NCI-H510A treated with DMSO at 0.1 percent for 48 hours (cell line): Measurements from ENCODE around the gene ARSB.

Source experiments
- DNase-seq: peaks from one replicate; lab custom pipeline; 2025; lab: John Stamatoyannopoulos, UW

The ARSB gene

GRCh38 chr5:78985116-78985724 lies at the start of gene ARSB:
ARSB (minus strand) TSS chr5:78985310; CDS start chr5:78985248, 62 bp downstream.
- peak; percentile 32 for DNase-seq

DNA sequence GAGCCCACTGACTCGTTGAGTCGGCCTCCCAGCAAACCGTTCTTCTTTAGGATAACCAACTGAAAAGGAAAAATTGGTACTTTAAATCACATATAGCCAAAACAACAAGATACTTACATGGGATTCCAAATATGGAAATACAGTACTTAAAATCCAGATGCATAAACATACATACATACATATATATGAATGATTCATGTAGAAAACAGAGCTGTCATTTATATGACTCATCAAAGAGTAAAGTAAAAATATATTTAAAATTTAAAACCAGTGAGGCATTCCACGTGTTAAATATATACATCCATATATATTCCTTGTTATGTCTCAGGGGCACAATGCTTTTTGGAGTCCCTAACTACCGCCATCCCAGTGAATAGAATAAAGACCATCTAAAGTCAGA lies 47.7 kb upstream of the ARSB start:
- DNase-seq, result no peak

DNA sequence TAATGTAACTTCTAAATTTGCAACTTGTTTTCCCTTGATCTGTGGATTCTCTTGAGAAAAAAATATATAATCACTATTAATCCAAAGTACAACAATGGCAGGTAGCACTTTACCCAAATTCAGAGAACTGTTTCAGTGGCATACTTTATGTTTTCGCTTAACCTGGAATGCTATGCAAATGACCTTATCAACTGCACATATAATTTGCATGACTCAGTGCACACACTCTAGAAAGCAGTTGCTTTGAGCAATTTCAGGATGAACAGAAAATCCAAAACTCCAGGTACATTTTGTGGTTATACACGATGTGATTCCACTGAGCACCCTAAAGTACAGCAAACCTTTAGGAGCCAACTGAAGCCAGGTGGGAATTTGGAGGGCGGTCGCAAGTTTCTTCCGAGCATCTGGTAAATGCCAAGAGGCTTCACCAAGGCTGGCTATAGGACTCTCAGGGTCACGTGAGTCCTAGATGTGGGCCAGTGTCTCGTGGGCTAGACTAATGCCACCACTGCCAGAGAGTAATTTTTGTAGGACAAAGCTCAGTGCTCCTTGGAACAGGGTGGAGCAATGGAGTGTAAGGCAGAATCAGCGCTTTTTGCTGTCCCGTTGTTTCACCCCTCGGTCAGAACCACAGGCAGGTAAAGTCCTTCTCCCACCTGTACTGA lies 47.1 kb upstream of the ARSB start:
- DNase-seq, result no peak

DNA sequence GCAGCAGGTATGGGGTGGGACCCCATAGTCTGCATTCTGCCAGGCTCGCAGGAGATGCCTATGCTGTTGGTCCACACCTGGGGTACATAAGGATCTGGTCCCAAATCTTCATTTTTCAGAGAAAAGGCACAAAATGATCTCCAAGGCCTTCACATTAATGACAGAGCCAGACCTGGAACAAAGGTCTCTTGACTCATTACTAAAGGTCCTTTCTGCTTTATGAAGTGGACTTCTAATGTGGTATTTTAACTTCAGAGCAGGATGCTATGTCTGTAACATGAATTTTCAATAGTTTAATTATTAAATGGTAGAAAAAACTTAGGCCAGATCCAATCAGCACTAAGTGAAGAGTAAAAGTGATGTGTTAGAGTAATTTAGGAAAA lies 46.4 kb upstream of the ARSB start:
- no peak for DNase-seq

DNA sequence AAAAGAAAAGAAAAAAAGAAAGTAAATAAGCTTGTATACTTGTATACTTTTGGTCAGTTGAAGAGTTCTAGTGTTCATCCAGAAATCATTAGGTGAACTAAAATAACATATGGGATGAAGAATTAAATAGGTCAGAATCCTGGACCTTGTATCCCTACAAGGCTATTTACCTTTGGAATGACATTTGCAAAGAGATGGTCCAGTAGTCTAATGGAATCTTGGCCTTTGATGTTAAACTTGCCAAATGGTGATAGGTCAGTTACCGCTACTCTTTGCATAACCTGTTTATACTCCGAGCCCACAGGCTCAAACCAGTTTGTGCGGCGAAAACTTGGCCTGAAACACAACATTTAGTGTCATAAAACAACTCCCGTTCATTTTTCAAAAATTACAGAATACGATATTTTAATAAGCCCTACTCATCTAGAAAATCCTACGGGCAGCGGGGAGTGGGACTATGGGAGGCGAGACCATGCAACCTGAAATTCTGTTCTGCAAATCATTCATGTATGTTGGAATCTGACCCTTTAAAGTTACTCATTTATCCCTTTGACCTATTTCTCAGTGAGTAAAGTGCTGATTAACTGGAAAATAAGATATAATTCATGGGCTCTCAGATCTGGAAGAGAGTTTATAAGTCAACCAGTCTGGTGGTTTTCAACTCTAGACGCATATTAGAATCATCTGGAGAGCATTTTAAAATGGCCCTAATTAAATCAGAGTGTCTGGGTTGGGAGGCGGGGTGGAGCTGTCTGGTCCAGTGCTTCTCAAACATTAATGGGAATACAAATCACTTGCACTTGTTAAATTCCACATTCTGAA lies 45.8 kb upstream of the ARSB start:
- no peak for DNase-seq

DNA sequence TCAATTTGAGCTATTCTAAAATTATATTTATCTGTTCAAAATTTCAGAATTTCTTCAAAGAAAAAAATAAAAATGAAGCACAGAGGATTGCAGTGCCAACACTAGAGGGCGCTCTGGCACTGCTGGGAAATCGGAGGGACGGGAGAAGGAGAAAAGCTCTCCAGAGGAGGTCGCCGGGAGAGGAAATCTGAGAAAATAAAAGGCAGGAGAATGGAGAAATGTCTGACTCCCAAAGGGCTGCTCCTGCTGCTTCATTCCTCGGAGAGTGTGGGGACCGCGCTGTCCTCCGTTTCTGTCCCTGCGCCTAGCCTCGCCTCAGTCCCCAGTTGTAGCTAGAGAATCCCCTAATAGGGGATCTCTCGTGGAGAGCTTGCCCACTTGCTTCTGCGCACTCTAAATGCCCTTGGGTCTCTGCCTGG lies 40.0 kb upstream of the ARSB start:
- DNase-seq, result peak; percentile 16

DNA sequence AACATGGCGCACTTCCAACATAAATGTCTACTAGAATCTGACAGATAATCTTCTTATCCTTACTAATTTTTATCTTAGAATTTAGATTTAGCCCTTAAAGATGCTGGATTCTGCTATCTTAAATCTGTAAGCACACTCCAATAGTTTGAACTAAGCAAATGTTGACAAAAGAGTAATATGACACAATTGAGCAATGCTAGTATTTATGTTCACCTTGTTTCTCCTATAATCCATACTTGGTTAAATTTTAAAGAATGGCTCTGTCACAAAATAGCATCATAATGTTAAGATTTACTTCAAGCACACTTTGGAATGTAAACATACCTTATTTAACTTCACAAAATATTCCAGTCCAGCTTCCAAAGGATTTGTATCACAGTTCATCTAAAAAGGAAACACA lies 38.8 kb upstream of the ARSB start:
- DNase-seq, result no peak

- no peak for DNase-seq
These were observed 38.2 kb upstream of the ARSB start for GRCh38 chr5:79023348-79023747.

GRCh38 chr5:79022771-79023170 lies 37.7 kb upstream of the ARSB start:
- no peak for DNase-seq

GRCh38 chr5:79021753-79022152 lies 36.6 kb upstream of the ARSB start:
- DNase-seq, result no peak

DNA sequence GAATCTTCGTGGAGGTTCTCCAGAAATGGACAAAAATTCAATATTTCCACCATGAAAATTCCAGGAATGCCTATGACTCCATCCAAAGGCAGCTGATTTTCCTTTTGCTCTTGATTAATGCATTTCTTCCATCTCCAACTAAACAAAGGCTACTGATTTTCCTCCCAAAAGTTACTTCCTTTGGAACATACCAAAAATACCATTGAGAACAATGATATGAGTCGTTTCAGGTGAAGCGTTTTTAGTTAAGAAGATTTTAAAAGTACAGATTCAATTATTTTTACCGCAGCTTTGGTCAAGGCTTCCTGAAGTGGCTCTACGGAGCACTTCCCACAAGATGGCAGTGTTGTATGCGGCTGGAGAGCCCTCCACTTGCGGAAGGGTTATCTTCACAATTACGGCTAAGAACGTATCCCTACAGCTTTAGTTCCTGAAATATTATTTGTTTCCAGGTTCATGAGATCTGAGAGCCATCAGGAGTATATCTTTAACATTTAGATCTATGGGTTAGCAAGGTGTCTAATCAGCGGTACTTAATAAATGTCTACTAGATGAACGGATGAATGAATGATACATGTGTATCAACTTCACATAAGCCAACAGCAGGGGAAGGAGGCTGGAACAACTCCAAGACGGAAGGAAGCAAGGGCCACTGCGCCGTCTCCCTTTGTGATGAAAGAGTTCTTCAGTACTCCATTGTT lies 35.9 kb upstream of the ARSB start:
- DNase-seq, result peak; percentile 27

DNA sequence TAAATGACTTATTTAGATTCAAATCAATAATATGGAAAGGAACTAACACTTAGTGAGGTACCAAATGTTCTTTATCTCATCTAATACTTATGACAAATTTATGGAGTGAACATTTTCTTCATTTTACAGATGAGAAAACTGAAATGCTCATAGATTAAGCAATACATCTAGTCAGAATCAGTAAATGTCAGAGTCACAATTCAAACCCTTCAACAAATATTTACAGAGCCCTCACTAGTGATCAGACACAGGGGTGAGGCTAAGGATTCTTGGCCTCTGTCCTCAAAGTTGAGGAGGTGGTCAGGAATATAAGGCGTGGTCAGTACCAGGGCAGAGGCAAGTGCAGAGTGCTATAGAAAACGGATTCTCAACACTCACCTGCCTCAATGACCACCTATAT lies 29.5 kb upstream of the ARSB start:
- DNase-seq, result no peak

DNA sequence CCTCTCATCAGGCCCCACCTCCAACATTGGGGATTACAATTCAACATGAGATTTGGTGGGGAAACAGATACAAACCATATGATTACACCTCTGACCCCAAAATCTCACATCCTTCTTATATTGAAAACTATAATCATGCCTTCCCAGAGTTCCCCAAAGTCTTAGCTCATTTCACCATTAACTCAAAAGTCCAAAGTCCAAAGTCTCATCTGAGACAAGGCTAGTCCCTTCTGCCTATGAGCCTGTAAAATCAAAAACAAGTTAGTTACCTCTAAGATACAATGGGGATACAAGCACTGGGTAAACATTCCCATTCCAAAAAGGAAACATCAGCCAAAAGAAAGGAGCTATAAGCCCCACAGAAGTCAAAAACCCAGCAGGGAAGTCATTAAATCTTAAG lies 26.8 kb upstream of the ARSB start:
- no peak for DNase-seq

DNA sequence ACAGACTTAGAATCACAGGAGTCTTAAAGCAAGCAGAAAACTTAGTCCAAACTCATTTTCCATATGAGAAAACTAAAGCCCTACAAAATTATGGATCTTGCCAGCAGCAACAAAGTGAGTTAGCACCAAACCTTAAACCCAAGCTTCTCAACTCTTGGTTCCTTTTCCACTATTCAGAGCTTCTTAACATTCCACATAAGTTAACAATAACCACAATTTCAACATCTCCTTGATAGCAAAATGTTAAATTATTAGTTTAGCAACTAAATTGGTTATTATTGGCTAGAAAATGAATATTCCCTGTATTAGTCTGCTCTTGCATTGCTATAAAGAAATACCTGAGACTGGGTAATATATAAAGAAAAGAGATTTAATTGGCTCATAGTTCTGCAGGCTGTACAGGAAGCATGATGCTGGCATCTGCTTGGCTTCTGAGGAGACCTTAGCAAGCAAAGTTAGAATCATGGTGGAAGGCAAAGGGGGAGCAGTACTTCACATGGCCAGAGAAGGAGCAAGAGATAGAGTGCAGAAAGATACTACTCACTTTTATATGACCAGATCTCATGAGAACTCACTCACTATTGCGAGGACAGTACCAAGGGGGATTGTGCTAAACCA lies 26.2 kb upstream of the ARSB start:
- no peak for DNase-seq

GRCh38 chr5:79008362-79008761 lies 23.3 kb upstream of the ARSB start:
- DNase-seq, result no peak

DNA sequence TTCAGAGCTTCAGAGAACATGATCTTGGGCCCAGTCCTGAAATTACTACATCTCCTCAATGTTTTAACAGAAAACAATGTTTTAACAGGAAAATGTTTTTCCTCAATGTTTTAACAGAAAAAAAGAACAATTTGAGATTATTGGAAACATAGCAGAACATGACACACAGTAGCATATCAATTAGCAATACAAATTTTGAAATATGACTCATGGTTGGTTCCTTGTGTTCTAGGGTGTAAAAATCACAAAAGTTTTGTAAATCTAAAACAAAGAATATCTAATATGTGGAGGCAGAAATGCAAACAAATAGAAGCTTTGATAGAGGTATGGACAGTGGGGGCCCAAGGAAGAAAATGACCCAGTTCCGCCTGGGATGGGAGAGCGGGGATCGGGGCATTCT lies 22.8 kb upstream of the ARSB start:
- no peak for DNase-seq

DNA sequence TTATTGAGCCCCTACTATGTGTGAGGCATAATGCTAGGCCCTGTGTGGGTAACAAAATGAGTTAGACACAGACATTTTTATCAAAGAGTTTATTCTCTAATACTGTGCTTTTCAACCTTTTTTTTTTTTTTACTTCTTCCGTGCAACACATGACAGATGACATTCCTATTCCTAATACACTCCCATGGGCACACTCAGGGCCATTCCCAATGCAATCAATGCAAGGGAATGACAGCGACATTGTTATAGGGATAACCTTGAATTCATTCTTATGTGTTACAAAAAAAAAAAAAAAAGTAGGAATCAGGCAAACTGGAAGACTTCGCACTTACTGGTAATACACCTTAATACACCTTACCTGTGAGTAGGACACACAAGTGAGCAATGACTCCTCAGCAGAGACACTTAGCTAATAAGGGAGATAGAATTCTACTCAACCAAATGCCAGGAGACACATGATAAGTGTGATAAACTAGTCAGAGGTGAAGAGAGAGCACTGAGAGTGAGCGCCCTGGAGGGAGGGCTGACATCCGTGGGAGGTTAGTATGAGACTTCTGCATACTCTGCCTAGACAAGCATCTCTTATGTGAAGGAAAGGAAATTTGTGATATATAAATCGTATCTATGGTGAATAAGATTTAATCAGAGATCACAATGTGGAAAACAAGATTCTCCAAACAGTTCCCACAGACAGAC lies 21.0 kb upstream of the ARSB start:
- no peak for DNase-seq

- no peak for DNase-seq
These were observed 20.0 kb upstream of the ARSB start for GRCh38 chr5:79005151-79005550.

GRCh38 chr5:79002374-79002773 lies 17.3 kb upstream of the ARSB start:
- DNase-seq, result no peak

GRCh38 chr5:79001471-79001870 lies 16.4 kb upstream of the ARSB start:
- DNase-seq, result no peak

DNA sequence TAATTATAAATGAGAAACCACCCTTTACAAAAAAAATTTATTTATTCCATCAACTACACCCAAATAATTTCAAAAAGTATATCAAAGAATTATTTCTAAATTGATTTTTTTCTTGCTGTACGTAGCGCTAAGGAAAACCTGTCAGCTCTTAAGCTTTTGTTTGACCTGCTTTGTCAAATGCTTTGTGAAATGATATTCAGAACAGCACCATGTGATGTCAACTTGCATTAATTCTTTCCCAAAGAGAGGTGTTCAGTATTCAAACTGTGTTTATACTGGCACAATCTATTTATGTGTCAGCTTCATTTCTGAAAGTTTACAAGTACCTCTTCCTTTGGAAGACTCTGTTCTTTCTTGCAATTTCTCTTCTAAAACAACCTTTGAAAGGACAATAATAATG lies 12.0 kb upstream of the ARSB start:
- DNase-seq, result no peak
